NCI-H2107 (cell line): ENCODE measurements around the gene CDH23.
A peak's percentile ranks its signal among the peaks of the same experiment; 100 is the strongest.

Experiments
- DNase-seq: peaks from one replicate; lab custom pipeline; 2025; lab: John Stamatoyannopoulos, UW

CDH23 gene

GRCh38 chr10:71818674-71819260, 422.0 kb downstream of the CDH23 start:
- no peak for DNase-seq

GRCh38 chr10:71819441-71819861, 422.7 kb downstream of the CDH23 start:
- no peak for DNase-seq

GRCh38 chr10:71819985-71820384, 423.3 kb downstream of the CDH23 start:
- no peak for DNase-seq

GRCh38 chr10:71820966-71821365, 424.2 kb downstream of the CDH23 start:
- no peak for DNase-seq

GRCh38 chr10:71821909-71822763, 425.4 kb downstream of the CDH23 start:
- DNase-seq, result no peak

GRCh38 chr10:71823356-71823755, 426.6 kb downstream of the CDH23 start:
- DNase-seq, result no peak

- no peak for DNase-seq
These were observed 427.6 kb downstream of the CDH23 start for GRCh38 chr10:71824333-71824732.

- no peak for DNase-seq
These were observed 428.5 kb downstream of the CDH23 start for GRCh38 chr10:71825217-71825616.

GRCh38 chr10:71827852-71828251, 431.1 kb downstream of the CDH23 start:
- DNase-seq, result no peak

- DNase-seq, result no peak
These were observed 432.0 kb downstream of the CDH23 start for GRCh38 chr10:71828702-71829101.

- no peak for DNase-seq
These were observed 432.5 kb downstream of the CDH23 start for GRCh38 chr10:71829171-71829570.

- no peak for DNase-seq
These were observed 433.2 kb downstream of the CDH23 start for GRCh38 chr10:71829896-71830295.

GRCh38 chr10:71830726-71831125, 434.0 kb downstream of the CDH23 start:
- no peak for DNase-seq

GRCh38 chr10:71831646-71832552, 435.2 kb downstream of the CDH23 start:
- no peak for DNase-seq

GRCh38 chr10:71832967-71833366, 436.2 kb downstream of the CDH23 start:
- DNase-seq, result no peak

- no peak for DNase-seq
These were observed 437.0 kb downstream of the CDH23 start for GRCh38 chr10:71833451-71834342.

- no peak for DNase-seq
These were observed 437.6 kb downstream of the CDH23 start for GRCh38 chr10:71834343-71834674.

- DNase-seq, result peak; percentile 51
These were observed 439.2 kb downstream of the CDH23 start for GRCh38 chr10:71835671-71836595.

GRCh38 chr10:71836596-71836974, 439.9 kb downstream of the CDH23 start:
- DNase-seq, result no peak

- DNase-seq, result no peak
These were observed 440.5 kb downstream of the CDH23 start for GRCh38 chr10:71837098-71837827.
